K562 (cell line): ENCODE data around the gene XRN1. TPM values are rescaled to one million over a fixed set of nuclear protein-coding genes. Genes with fewer than 3 reads are reported as not detected.
A peak's percentile ranks its signal among the peaks of the same experiment; 100 is the strongest.

ENCODE experiments used
- ARID2 ChIP-seq: fragments of 450-650 bp; IDR thresholded peaks from 2 replicates; pipeline ENCODE4 v1.6.1; 2017; ENCODE audit warnings: antibody characterized with exemption, mild to moderate bottlenecking
- ATF2 ChIP-seq: sonication (generic); formaldehyde crosslinking; IDR thresholded peaks from 2 replicates; pipeline ENCODE4 v1.8.1; 2022; ENCODE audit warnings: missing genetic modification reagents
- C11orf30 ChIP-seq: fragments of 450-650 bp; IDR thresholded peaks from 2 replicates; pipeline ENCODE4 v1.6.1; 2016; ENCODE audit warnings: low read depth, mild to moderate bottlenecking
- CAMTA2 ChIP-seq: fragments of 250-450 bp; sonication (Bioruptor Pico); conservative IDR thresholded peaks from 2 replicates; pipeline ENCODE4 v1.5.1; 2022
- CHD4 ChIP-seq: fragments of 200-600 bp; sonication (generic); IDR thresholded peaks from 3 replicates; pipeline ENCODE4 v1.6.1; 2012; ENCODE audit warnings: low read depth, mild to moderate bottlenecking, mixed read lengths, low read length, inconsistent platforms; ENCODE audit not compliant: insufficient read depth, insufficient replicate concordance, poor library complexity, severe bottlenecking
- CREBBP ChIP-seq: IDR thresholded peaks from one replicate; pipeline ENCODE4 v1.6.1; 2012; ENCODE audit warnings: low read depth, mild to moderate bottlenecking, control low read depth, inconsistent platforms, low read length
- FOSL1 ChIP-seq: fragments of 200-800 bp; sonication (Bioruptor generic); conservative IDR thresholded peaks from 2 replicates; pipeline ENCODE4 v1.6.1; 2016; ENCODE audit warnings: missing genetic modification characterization, missing compliant biosample characterization
- MAFG ChIP-seq: fragments of 450-650 bp; conservative IDR thresholded peaks from 2 replicates; pipeline ENCODE4 v1.6.1; 2016; ENCODE audit warnings: missing genetic modification characterization, missing compliant biosample characterization
- MAX ChIP-seq: sonication (generic); formaldehyde crosslinking; IDR thresholded peaks from 2 replicates; pipeline ENCODE4 v1.9.0; 2022; ENCODE audit warnings: mild to moderate bottlenecking, missing genetic modification reagents
- NCOA6 ChIP-seq: fragments of 450-650 bp; IDR thresholded peaks from 2 replicates; pipeline ENCODE4 v1.6.1; 2017; ENCODE audit warnings: mild to moderate bottlenecking
- NCOR1 ChIP-seq: fragments of 450-650 bp; IDR thresholded peaks from 2 replicates; pipeline ENCODE4 v1.6.1; 2016; ENCODE audit warnings: mild to moderate bottlenecking, moderate library complexity
- NFIX ChIP-seq: fragments of 250-450 bp; sonication (Bioruptor Pico); IDR thresholded peaks from 2 replicates; pipeline ENCODE4 v1.4.0; 2020; ENCODE audit warnings: low read depth, mild to moderate bottlenecking, moderate library complexity
- PHF8 ChIP-seq: fragments of 200-600 bp; sonication (generic); IDR thresholded peaks from 2 replicates; pipeline ENCODE4 v1.6.1; 2012; ENCODE audit warnings: mixed run types, mild to moderate bottlenecking, inconsistent platforms, low read length, moderate library complexity, borderline replicate concordance
- PURB ChIP-seq: sonication (generic); formaldehyde crosslinking; IDR thresholded peaks from 2 replicates; pipeline ENCODE4 v1.9.0; 2021; ENCODE audit warnings: low read depth, mild to moderate bottlenecking, missing genetic modification reagents
- RBFOX2 ChIP-seq: fragments of 200-400 bp; formaldehyde crosslinking; IDR thresholded peaks from 2 replicates; pipeline ENCODE4 v1.6.1; 2017; ENCODE audit warnings: low read depth, mild to moderate bottlenecking, low read length, moderate library complexity
- SLC30A9 ChIP-seq: fragments of 250-450 bp; sonication (Bioruptor Pico); IDR thresholded peaks from 2 replicates; pipeline ENCODE4 v1.8.0; 2022; ENCODE audit warnings: mild to moderate bottlenecking, moderate library complexity
- SMARCA4 ChIP-seq: fragments of 450-650 bp; IDR thresholded peaks from 2 replicates; pipeline ENCODE4 v1.6.1; 2016
- TBP ChIP-seq: optimal IDR thresholded peaks from 2 replicates; pipeline ENCODE3; 2011; ENCODE audit warnings: low read depth, low read length, improper control_type of control experiment
- TRIM28 ChIP-seq: fragments of 450-650 bp; IDR thresholded peaks from 2 replicates; pipeline ENCODE4 v1.6.1; 2017
- ZBTB40 ChIP-seq, 2 experiments: fragments of 450-650 bp in 1 of 2; sonication (generic) in 1 of 2; formaldehyde crosslinking in 1 of 2; IDR thresholded peaks; 2 replicates each; pipeline versions ENCODE4 v1.7.1 to v1.9.0; 2016 to 2022; ENCODE audit warnings: inconsistent platforms in 1 of 2, mild to moderate bottlenecking in 1 of 2, missing genetic modification reagents in 1 of 2
- ZNF347 ChIP-seq: fragments of 450-650 bp; formaldehyde crosslinking; IDR thresholded peaks from 2 replicates; pipeline ENCODE4 v1.4.0; 2020; ENCODE audit warnings: low read depth, mild to moderate bottlenecking, moderate library complexity
- polyA plus RNA-seq, 8 experiments: library from polyadenylated mRNA; depleted of rRNA in 4 of 8; stranded (reverse) in 5 of 8; unstranded in 3 of 8; fragments of >200 nt; fragmentation: Nextera tagmentation in 2 of 8; fragmentation: Illumina TruSeq in 1 of 8; extraction: Ambion mirVana in 2 of 8; extraction: Trizol in 1 of 8; gene quantifications; 2 replicates each; pipeline versions ENCODE4 v1.2.1 to v1.2.3, GENCODE V29; 2011 to 2014; ENCODE audit warnings: inconsistent platforms in 1 of 8, missing spikeins in 1 of 8
- total RNA-seq, 7 experiments: library from RNA; depleted of rRNA in 6 of 7; stranded (reverse); fragments of >200 nt in 6 of 7; fragmentation: Illumina TruSeq in 2 of 7; extraction: Trizol in 2 of 7; gene quantifications; 2 replicates each; pipeline versions ENCODE4 v1.2.1 to v1.2.3, GENCODE V29; 2011 to 2021; ENCODE audit warnings: low replicate concordance in 1 of 7

Gene XRN1
- total and polyA plus RNA-seq, 9 of the 15 experiments (the other 6 are each of a cell fraction or from before 2014, with no cell fraction given) = 3.1 to 28.4 (median 17.2) TPM

- TF ChIP-seq ZBTB40 (IDR thresholded peaks at IDR 0.05) = 0 out of 2 replicates have a peak, but pooled peaks have one; percentile 12
- no peak for TF ChIP-seq ZBTB40 (CRISPR knock-in tag; IDR thresholded peaks at IDR 0.05)
- peak; percentile 99 for TF ChIP-seq MAFG
- no peak for TF ChIP-seq PURB (CRISPR knock-in tag)
- no peak for TF ChIP-seq NCOA6
- peak; percentile 99 for TF ChIP-seq C11orf30
- no peak for TF ChIP-seq TBP
- TF ChIP-seq PHF8 = no peak
- peak; percentile 54 for TF ChIP-seq NCOR1
- TF ChIP-seq CAMTA2 (CRISPR knock-in tag) = no peak
- TF ChIP-seq ARID2 = no peak
- peak; percentile 82 for TF ChIP-seq SMARCA4
- TF ChIP-seq TRIM28 = no peak
- no peak for TF ChIP-seq RBFOX2
- no peak for TF ChIP-seq MAX (CRISPR knock-in tag)
- TF ChIP-seq NFIX = no peak
- no peak for TF ChIP-seq CHD4
- no peak for TF ChIP-seq ATF2 (CRISPR knock-in tag)
- TF ChIP-seq FOSL1 (tag) = peak; percentile 74
- no peak for TF ChIP-seq ZNF347
- TF ChIP-seq SLC30A9 (CRISPR knock-in tag) = no peak
- TF ChIP-seq CREBBP = no peak
These were observed 128.7 kb downstream of the XRN1 start (continued) for GRCh38 chr3:142319094-142319493.
